Esophagus (tissue), 2 donors: ENCODE results near the gene CST11. TPM values are rescaled to one million over a fixed set of nuclear protein-coding genes. Genes with fewer than 3 reads are reported as not detected.

Experiments used
- H3K27ac ChIP-seq, 2 donors: one replicate each; pipeline ENCODE4 v1.5.1; 2013; ENCODE audit warnings: low read depth in 2 of 2, mild to moderate bottlenecking in 2 of 2, inconsistent platforms in 1 of 2, low read length in 1 of 2, moderate library complexity in 1 of 2
- H3K27me3 ChIP-seq, 2 donors: one replicate each; pipeline ENCODE4 v1.6.1; 2013; ENCODE audit warnings: low read length in 2 of 2, control low read depth in 1 of 2, mild to moderate bottlenecking in 1 of 2; ENCODE audit not compliant: insufficient read depth in 2 of 2, control insufficient read depth in 1 of 2
- H3K36me3 ChIP-seq, 2 donors: one replicate each; pipeline ENCODE4 v1.6.1; 2013; ENCODE audit warnings: low read length in 1 of 2; ENCODE audit not compliant: control insufficient read depth in 2 of 2, insufficient read depth in 2 of 2
- H3K4me1 ChIP-seq, 2 donors: one replicate each; pipeline ENCODE4 v1.6.1; 2013; ENCODE audit warnings: low read length in 1 of 2; ENCODE audit not compliant: control insufficient read depth in 2 of 2, insufficient read depth in 2 of 2
- H3K4me3 ChIP-seq, 2 donors: one replicate each; pipeline ENCODE4 v1.5.1; 2013; ENCODE audit warnings: low read length in 2 of 2, mild to moderate bottlenecking in 2 of 2, low read depth in 1 of 2, moderate library complexity in 1 of 2
- H3K9me3 ChIP-seq, 2 donors: one replicate each; pipeline ENCODE4 v1.6.1; 2013; ENCODE audit warnings: mild to moderate bottlenecking in 2 of 2, low read depth in 1 of 2, low read length in 1 of 2, moderate library complexity in 1 of 2; ENCODE audit not compliant: control insufficient read depth in 2 of 2, insufficient read depth in 1 of 2
- WGBS, 2 donors: extraction: QIAGEN DNeasy Blood & Tissue Kit; methylation state at CpG; one replicate each; pipeline ENCODE4 v1.1.7; 2013; 5-methylcytosine and 5-hydroxymethylcytosine counted together
- polyA plus RNA-seq, 2 donors: library from polyadenylated mRNA; stranded (reverse); fragments of 200-250 nt; gene quantifications; one replicate each; pipeline ENCODE4 v1.2.3, GENCODE V29; 2013
- donor health status: healthy with polysubstance abuse.
- donor health status: Bipolar disorder and iron deficiency.

Gene CST11
- polyA plus RNA-seq, 2 donors, result 0.12 to 0.26 TPM

DNA sequence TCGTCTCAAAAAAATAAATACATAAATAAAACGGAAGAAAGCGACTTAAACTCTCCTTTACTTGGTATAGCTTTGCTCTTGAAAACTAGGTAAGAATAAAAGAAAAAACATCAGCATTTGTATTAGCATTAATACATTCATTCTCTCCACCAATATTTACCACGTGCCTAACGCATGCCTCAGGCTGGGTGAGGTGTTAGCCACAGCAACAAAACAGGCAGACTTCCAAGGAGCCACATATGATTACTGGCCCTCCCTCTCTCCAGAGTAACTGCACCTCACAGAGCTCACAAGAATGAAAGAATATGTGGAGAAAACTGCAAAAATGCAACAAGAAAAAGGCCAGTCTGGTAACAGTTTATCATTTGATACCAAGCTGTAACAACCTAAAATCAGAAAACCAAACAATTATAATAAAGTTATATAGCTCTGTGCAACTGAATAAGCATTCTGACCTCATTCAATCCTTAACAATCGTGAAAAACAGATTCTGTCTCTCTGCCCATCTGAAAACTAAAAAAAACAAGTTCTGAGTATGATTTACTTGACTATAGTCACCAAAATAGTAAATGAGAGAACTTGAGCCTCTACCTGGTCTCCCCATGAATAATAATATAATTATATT is 36.6 kb downstream of the CST11 start:
- H3K4me1 ChIP-seq, result no peaks in the 10 kb centered on the region
- H3K27ac ChIP-seq, result no peak overlapping the region
- no peaks in the 10 kb centered on the region for H3K36me3 ChIP-seq
- 64 to 75% methylated on average over 6 of the region's 6 CpGs for WGBS, 2 donors
- no peaks in the 10 kb centered on the region for H3K27me3 ChIP-seq
- H3K4me3 ChIP-seq, result no peak overlapping the region
- no peaks in the 10 kb centered on the region for H3K9me3 ChIP-seq

DNA sequence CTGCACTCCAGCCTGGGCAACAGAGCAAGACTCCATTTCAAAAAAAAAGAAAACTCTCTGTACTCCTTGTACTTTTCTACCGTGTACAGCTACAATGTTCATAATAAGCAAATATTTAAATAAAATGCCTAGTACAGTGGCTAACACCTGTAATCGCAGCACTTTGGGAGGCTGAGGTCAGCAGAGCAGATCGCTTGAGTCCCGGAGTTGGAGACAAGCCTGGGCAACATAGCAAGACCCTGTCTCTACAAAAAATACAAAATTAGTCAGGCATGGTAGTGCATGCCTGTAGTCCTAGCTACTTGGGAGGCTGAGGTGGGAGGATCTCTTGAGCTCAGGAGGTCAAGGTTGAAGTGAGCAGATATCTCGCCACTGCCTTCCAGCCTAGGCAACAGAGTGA is 37.1 kb downstream of the CST11 start:
- Histone ChIP-seq H3K27me3 (no peaks in the 10 kb centered on the region), H3K4me1 (no peaks in the 10 kb centered on the region), H3K4me3 (no peak overlapping the region), H3K36me3 (no peaks in the 10 kb centered on the region), H3K27ac (no peak overlapping the region), H3K9me3 (no peaks in the 10 kb centered on the region)
- WGBS, 2 donors, result 86 to 90% methylated on average over 5 of the region's 5 CpGs

GRCh38 chr20:23414526-23415188 is 38.0 kb downstream of the CST11 start:
- no peaks in the 10 kb centered on the region for H3K36me3 ChIP-seq
- H3K9me3 ChIP-seq, result no peaks in the 10 kb centered on the region
- H3K4me3 ChIP-seq, result no peak overlapping the region
- H3K4me1 ChIP-seq, result no peaks in the 10 kb centered on the region
- WGBS, 2 donors, result 53 to 63% methylated on average over 1 of the region's 1 CpG
- no peak overlapping the region for H3K27ac ChIP-seq
- no peaks in the 10 kb centered on the region for H3K27me3 ChIP-seq

DNA sequence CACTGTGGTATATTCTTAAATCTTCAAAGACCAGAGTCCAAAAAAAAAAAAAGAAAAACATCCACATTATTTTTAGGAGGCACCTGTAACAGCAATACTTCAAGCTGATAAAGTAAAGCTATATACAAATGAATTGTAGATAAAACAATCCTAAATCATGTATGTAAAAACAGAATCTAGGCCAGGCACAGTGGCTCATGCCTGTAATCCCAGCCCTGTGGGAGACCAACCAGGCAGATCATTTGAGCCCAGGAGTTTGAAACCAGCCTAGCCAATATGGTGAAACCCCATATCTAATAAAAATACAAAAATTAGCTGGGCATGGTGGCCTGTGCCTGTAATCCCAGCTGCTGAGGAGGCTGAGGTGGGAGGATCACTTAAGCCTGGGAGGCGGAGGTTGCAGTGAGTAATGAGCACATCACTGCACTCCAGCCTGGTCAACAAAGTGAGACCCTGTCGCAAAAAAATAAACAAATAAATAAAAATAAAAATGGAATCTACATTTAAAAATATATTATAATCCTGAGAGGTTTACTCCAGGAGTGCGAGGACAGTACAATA is 38.7 kb downstream of the CST11 start:
- Histone ChIP-seq H3K4me3 (no peak overlapping the region), H3K27ac (no peak overlapping the region), H3K36me3 (no peaks in the 10 kb centered on the region), H3K27me3 (no peaks in the 10 kb centered on the region), H3K4me1 (no peaks in the 10 kb centered on the region), H3K9me3 (no peaks in the 10 kb centered on the region)
- WGBS, 2 donors, result 95 to 98% methylated on average over 3 of the region's 3 CpGs

DNA sequence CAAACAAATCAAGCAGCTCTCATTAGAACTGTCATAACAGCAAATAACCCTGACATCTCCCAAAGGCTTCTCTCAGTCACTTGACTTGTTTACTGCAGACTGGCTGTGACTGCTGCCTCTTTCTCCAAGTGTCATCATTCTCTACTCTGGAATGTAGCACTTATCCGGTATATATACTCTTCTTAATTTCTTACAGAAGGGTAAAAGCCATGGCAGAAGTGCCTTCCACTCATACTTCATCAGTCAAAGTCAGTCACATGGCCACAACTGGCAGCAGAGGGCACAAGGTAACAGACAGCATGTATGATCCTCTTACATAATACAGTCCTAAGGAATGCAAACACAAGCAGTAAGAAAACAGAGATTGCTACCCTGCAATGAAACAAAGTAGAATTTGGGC is 40.6 kb downstream of the CST11 start:
- no peak overlapping the region for H3K4me3 ChIP-seq
- H3K9me3 ChIP-seq, result no peaks in the 10 kb centered on the region
- no peaks in the 10 kb centered on the region for H3K27me3 ChIP-seq
- H3K36me3 ChIP-seq, result no peaks in the 10 kb centered on the region
- no peak overlapping the region for H3K27ac ChIP-seq
- no peaks in the 10 kb centered on the region for H3K4me1 ChIP-seq
- WGBS, 2 donors, result 47 to 56% methylated on average over 1 of the region's 1 CpG

DNA sequence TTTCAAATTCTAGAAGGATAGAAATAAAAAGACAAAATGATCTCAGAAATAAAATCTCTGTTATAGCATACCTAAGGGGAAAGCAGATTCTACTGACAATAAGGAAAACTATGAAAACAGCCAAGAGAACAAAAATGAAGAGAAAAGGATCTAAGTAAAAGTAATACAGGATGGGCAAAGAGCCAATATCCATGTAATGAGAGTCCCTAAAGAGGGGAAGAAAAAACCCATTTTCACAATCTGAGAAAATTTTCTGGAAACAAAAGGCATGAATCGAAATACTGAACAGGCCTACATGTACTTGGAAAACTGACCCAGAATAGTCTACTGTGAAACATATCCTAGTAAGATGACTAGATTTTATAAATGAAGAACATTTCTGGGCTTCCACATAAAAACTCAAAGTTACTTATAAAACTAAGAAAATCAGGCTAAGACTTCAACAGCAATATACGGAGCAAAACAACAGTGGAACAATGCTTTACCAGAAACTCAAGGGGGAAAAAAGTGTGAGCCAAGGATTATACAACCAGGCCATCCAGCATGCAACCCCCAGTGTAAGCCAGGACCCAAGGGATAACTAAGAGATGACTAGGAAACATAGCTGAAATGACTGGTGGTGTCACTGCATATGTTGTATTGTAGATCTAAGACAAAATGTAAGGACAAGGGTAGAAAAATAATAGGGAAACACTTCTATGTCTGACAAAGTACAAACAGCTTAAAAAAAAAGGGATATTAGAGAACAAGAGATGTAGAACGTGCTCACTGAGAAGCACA is 41.6 kb downstream of the CST11 start:
- Histone ChIP-seq H3K36me3 (no peaks in the 10 kb centered on the region), H3K9me3 (no peaks in the 10 kb centered on the region), H3K27me3 (no peaks in the 10 kb centered on the region), H3K27ac (no peak overlapping the region), H3K4me3 (no peak overlapping the region), H3K4me1 (no peaks in the 10 kb centered on the region)
- 91 to 93% methylated on average over 3 of the region's 3 CpGs for WGBS, 2 donors

- Histone ChIP-seq H3K27me3 (no peaks in the 10 kb centered on the region), H3K4me3 (no peak overlapping the region), H3K27ac (no peak overlapping the region), H3K4me1 (no peaks in the 10 kb centered on the region), H3K36me3 (no peaks in the 10 kb centered on the region), H3K9me3 (no peaks in the 10 kb centered on the region)
- 84 to 87% methylated on average over 3 of the region's 3 CpGs for WGBS, 2 donors
Measured at GRCh38 chr20:23409800-23410199, 42.9 kb downstream of the CST11 start.

DNA sequence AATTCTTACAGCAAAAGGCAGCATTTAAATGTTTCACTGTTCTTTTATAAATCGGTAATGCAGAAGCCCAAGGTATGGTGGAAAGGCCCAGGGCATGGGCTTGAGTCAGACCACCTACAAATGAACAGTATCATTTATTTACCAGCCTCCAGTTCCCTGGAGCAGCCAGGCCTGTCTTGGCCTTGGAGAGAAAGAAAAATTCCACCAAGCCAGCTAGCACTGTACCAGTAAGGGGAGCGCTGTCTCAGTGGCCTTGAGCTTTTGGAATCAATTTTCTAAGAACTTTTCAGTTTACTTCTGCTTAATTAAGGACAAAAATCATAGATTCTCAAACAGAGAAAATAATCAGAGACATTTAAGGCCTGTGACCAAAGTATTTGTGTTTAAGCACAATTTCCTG is 43.7 kb downstream of the CST11 start:
- 85 to 98% methylated on average over 2 of the region's 2 CpGs for WGBS, 2 donors
- no peak overlapping the region for H3K4me3 ChIP-seq
- no peaks in the 10 kb centered on the region for H3K9me3 ChIP-seq
- no peak overlapping the region for H3K27ac ChIP-seq
- H3K4me1 ChIP-seq, result no peaks in the 10 kb centered on the region
- H3K36me3 ChIP-seq, result no peaks in the 10 kb centered on the region
- H3K27me3 ChIP-seq, result no peaks in the 10 kb centered on the region

- H3K27me3 ChIP-seq, result no peaks in the 10 kb centered on the region
- H3K4me1 ChIP-seq, result no peaks in the 10 kb centered on the region
- H3K27ac ChIP-seq, result no peak overlapping the region
- H3K36me3 ChIP-seq, result no peaks in the 10 kb centered on the region
- H3K4me3 ChIP-seq, result no peak overlapping the region
- WGBS, 2 donors, result 77 to 84% methylated on average over 2 of the region's 2 CpGs
- no peaks in the 10 kb centered on the region for H3K9me3 ChIP-seq
Measured at GRCh38 chr20:23407781-23408464, 44.8 kb downstream of the CST11 start.
